NCI-H526 (cell line): Measurements from ENCODE around the gene PI4KB.

Experiments used
- DNase-seq, 2 experiments: peaks; one replicate each; lab custom pipeline; 2025; lab: John Stamatoyannopoulos, UW

Gene PI4KB

DNA sequence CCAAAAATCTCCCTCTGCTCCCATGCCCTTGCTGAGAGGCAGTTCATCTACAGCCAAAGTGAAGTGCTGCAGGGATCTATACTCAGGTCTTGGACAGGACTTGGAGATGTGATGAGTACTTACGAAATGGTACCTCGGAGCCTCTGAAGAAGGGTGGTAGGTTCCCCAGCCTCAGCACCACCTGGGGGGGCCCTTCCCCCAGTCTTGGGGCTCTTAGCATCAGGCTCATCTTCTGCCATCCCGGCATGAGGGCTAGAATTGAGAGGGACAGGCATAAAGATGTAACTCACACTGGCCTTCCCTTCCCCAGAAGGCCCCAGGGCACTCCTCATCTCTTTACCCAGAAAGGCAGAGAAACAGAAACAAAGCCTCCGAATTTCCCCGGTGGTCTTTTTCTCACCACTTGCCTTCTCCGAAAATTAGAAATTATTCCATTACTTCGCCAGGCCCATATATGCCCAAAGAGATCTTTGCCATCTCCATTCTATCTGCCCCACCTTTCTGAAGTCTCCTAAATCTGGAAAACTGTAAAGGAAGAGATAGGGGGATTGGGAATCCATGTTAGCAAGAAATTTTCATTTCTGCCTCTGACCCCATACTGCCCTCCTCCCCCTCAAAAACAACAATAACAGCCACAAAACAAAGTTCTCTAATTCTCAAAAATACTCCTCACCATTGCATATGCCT lies 19.0 kb upstream of the PI4KB start:
- no peak for DNase-seq

DNA sequence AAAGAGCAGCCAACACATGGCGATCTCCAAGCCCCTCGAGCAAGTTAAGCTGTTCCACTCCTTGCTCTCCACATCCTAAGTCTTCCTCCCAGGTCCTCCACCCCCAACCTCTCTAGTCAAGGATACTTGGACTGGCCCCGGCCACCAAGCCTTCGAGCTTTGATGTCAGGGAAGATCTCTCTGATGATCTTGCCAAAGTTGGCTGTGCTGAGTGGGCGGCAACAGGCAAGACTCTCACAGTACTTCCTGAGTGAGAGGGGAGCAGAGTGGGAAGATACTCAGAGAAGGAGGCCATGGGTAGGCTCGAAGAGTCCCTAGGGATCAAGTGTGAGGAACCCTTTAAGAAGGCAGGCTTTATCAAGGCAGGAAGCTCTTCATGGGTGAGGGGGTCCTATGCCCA lies 17.1 kb upstream of the PI4KB start:
- DNase-seq: no peak

- no peak for DNase-seq
Observed at GRCh38 chr1:151343587-151343986, 16.4 kb upstream of the PI4KB start.

DNA sequence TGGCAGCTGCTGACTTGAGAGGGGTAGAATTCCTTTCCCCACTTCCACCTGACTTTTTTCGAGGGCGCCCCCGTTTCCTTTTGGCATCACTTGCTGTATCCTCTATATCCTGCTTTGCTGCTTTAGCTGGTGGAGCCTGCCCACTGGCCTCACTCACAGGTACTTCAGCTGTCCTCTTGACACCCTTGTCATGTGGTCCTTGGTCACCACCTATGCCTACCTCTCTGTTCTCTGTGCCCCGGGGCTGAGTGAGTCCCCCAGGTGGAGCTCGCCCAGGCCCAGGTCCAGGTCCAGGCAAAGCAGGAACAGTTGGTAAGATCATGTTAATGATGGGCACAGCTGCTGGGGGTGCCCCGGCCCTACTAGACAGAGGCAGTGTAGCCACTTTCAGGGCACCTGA lies 15.4 kb upstream of the PI4KB start:
- DNase-seq: no peak

DNA sequence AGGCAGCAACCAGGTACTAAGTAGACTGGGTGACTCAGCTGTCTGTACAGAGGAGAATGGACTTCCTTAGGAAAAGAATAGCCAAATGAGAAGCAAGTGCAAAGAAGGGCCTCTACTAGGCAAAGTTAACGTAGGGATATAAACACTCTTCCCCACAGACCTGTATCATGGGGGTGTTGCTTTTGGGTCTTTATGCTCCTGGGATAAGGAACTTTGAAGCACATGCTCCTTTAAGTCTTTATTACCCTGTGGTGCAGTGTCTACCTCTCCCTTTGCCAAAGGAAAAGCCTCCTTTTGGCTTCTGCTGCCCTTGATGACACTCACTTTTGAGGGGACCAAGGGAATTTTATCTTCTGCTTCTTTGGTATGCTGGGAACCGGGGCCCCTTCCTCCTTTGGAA lies 14.8 kb upstream of the PI4KB start:
- no peak for DNase-seq

GRCh38 chr1:151340870-151341754 lies 13.9 kb upstream of the PI4KB start:
- DNase-seq: peak; percentile 90 to 96

- DNase-seq: no peak
Observed at GRCh38 chr1:151336556-151336955, 9.3 kb upstream of the PI4KB start.

DNA sequence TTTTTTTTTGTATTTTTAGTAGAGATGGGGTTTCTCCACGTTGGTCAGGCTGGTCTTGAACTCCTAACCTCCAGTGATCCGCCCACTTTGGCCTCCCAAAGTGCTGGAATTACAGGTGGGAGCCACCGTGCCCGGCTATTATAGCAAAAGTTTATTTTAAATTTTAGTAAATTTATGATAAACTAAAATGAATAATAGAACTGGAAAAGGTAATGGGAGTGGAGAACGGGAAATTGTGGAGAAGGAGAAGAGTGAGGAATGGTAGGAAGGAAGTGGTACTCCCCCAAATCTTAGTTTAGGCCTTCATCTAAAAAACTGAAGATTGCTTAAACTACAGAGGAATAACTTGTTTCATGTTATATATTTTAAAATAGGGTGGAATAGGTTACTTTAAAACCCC lies 7.6 kb upstream of the PI4KB start:
- DNase-seq: no peak

- peak in 1 of 2 experiments; percentile 70 for DNase-seq
Observed at GRCh38 chr1:151327903-151328674, 873 bp upstream of the PI4KB start.

DNA sequence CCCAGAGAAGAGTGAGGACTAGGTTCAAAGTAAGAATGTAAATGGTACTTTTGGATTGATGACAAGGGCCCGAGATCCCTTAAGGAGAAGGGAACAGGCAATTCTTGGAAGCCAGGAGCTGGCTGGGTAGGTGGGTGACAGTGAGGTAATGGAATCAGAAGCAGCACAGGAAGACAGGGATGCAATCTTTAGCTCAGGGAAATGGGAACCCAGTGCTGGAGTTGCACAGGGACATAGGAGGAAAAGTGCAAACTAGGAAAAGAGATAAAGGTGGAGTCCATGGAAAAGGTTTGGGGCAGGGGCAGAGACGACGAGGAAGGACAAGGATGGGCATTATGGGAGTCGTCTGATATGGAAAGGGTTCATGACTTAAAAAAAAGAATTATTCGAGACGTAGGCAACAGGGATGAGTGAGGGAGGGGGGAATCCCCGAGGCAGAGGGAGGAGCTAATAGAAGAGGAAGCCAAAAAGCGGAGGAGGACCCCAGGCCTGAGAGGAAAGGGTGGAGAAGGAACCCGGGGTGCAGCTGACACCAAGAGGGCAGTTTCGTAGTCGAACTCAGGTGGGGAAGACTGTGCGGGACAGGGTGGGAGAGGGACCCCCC lies 495 bp downstream of the PI4KB start:
- DNase-seq: peak; percentile 69 to 80

DNA sequence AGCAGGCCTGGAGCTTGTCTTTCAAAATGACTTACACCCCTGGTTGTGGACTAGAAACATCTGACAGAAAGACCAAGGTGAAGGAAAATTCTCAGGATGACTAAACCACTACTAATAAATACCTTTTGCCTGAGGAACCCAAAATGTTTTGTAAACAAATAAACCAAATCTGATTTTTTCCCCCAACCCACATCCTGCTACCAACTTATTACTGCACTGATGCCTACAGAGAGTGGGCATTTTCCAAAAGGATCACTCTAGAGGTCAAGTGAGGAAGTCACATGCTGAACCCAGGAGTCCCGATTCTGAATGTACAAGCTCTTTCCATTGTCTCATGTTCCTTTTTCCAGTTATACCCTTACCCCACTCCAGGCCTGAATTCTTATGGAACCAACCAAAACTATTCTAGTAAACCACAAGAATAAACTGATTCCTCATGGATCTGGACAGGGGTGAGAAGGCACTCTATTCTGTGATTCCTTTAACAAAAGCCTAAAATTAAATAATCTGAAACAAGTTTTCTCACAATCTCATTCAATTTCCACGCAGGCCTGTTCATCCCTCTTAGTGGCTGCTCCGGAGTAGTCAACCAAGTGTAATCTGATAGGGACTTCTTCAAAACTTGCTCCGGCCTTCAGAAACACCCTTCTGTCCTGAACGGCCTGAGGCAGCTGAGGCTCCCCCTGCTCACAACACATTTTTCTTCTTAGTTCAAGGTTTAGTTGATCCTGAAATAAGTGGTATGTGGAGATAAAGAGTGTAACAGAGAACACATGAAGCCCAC lies 1.4 kb downstream of the PI4KB start:
- DNase-seq: no peak

DNA sequence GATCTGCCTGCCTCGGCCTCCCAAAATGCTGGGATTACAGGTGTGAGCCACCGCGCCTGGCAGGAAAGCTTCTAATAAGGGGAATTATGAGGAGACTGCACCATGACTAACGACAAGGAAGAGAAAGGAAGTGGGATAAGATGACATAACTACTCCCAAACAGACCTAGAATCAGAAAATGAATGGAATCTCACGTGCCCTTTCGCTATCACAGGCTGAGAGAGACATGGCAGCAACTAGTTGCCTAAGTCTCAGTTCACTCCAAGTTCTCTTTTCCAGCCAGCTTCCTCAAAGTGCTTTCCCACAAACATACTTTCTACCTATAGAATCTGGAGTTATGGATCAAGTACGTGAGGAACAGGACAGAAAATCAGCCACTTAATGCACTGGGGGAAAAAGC lies 2.0 kb downstream of the PI4KB start:
- no peak for DNase-seq

DNA sequence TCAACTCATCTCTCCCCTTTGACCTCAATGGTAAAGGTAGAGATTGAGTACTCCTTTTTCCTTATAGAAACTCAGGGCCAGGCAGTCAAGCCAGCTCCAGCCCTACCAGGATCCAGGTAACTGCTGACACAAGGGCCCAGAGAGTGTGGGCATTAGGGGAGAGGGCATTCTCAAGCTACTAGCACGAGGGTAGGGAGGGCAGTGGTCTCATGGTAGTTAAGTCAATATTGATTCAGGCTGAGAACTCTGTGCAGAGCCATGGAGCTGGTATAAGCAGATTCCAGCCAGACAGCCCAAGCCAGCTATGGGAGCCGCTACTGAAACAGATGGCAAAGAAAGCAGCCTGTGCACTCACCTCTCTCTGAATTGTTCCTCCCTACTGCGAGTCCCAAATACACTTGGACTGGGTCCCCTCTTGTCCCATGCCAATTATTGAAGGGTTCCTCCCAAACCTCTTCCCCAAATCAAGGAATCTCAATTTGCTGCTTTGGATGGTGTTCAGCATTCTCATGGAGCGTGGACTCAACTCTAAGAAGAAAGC lies 2.8 kb downstream of the PI4KB start:
- DNase-seq: no peak

GRCh38 chr1:151318975-151319374 lies 8.2 kb downstream of the PI4KB start:
- DNase-seq: no peak

DNA sequence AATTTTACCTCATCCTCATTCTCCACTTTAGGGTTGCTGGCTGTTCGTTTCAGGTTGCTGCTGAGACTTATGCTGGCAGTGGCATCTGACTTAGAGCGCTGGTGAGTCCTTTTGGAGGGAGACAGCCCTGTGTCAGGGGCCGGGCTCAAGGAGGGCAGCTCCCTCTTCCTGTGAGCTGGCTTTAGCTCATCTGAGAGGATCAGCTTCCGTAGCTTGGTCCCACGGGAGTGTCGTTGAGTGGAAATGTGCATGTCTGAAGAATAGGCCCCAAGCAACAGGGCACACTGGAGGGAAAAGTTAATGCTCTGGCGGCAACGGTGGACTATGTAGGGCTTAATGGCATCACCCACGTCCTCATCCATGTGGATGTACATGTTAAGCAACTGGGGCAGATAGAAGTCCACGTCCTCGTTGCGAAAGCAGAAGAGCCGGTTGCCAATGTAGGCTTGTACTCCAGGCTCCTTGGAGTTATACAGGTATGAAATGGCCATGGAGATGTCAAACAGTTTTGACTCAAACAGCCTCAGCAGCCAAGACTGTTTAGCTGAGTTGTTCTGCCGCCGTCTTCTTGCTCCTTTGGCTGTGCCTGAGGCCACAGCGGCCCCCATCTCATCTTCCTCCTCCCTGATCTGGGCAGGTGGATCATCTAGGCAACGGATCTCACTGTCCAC lies 11.5 kb downstream of the PI4KB start:
- DNase-seq: no peak

DNA sequence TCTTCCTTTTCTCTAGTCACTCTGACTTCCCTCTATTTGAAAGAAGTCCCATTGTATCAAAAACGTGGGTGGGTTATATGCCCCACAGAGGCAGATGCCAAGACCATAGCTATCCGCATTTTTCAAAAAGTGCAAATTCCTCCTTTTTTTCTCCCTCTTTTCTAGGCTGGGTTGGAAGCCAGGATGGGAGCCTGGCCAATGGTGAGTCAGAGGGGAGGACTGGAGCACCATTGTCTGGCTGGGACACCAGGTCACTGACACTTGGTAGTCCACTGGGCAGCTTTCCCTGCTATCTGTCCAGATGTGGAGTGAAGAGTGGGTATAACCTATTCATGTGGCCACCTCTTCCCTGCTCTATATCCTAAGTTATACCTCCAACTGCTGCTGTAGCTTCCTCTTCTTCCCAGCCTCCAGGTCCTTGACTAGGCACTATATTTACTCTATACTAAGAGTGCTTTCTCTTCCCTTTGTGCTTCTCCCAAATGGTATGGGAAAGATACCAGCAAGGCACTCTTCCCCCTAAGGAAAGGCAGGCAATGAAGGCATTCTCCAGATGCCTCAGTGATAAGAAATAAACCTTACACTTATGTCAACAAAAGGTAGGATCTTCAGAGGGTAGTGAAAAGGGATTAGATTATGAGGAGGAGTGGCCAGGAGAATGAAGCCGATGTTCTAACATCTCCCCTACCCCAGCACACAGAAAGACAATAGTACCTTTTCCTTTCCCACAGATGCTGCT lies 12.9 kb downstream of the PI4KB start:
- DNase-seq: no peak

GRCh38 chr1:151313501-151313900 lies 13.7 kb downstream of the PI4KB start:
- DNase-seq: no peak

DNA sequence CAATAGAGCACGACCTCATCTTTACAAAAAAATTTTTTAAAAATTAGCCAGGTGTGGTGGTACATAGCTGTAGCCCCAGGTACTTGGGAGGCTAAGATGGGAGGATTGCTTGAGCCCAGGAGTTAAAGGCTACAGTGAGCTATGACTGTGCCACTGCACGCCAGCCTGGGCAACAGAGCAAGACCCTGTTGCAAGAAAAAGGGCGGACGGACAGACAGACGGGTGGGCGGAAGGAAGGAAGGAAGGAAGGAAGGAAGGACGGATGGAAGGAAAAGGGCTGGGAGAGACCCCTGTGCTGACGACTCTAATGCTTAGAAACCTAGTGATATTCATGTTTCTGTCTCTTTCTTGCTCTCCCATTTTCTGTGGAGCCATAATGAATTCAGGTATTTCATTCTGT lies 14.4 kb downstream of the PI4KB start:
- DNase-seq: no peak

- no peak for DNase-seq
Observed at GRCh38 chr1:151312411-151312810, 14.8 kb downstream of the PI4KB start.
